ENCODE results near the gene FRRS1L.

The FRRS1L gene, protein sequence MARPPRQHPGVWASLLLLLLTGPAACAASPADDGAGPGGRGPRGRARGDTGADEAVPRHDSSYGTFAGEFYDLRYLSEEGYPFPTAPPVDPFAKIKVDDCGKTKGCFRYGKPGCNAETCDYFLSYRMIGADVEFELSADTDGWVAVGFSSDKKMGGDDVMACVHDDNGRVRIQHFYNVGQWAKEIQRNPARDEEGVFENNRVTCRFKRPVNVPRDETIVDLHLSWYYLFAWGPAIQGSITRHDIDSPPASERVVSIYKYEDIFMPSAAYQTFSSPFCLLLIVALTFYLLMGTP

DNA sequence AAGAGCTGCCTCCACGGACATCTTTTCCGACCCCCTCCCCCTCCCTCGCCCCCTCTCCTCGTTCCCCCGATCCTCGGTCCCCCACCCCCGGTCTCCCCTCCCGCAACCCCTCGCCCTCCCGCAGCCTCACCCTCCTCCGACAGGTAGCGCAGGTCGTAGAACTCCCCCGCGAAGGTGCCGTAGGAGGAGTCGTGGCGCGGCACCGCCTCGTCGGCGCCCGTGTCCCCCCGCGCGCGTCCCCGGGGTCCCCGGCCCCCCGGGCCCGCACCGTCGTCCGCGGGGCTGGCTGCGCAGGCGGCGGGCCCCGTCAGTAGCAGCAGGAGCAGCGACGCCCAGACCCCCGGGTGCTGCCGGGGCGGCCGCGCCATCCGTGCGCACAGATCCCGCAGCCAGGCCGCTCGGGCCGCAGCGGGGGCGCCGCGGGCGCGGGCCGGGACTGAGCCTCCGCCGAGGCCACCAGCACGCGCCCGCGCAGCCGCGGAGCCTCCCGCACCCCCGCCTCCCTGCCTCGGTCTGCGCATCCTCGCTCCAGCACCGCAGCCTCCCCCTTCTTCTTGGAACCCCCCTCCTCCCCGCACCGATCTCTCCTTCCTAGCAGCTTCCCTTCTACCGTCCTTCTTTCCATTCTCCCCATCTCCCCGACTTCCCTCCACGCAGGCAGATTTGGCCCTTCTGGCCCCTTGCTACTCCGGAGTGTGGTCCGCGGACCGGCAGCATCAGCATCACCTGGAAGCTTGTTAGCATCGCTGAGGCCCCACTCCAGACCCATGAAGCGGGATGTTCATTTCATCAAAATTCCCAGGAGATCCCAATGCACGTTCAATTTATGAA, at the start of gene FRRS1L:
TSS of gene FRRS1L (minus strand) at position 479 of the 831 bp plus-strand sequence. CDS start at position 368, 111 bp downstream.
- H3K27ac ChIP-seq, result no peak within 1 kb of the TSS
- TF ChIP-seq ZFX (IDR thresholded peaks at IDR 0.05) (no peak), CTCF (conservative IDR thresholded peaks at IDR 0.05) (no peak)

GRCh38 chr9:109214414-109214813, 47.4 kb upstream of the FRRS1L start:
- peak overlapping the region; percentile 27; the same call in 1 of the 2 replicates for H3K27ac ChIP-seq
- no peak for TF ChIP-seq CTCF (conservative IDR thresholded peaks at IDR 0.05)
- TF ChIP-seq ZFX (IDR thresholded peaks at IDR 0.05), result no peak

GRCh38 chr9:109213285-109214121, 46.5 kb upstream of the FRRS1L start:
- peak overlapping the region; percentile 75 for H3K27ac ChIP-seq
- TF ChIP-seq ZFX (IDR thresholded peaks at IDR 0.05) (no peak), CTCF (conservative IDR thresholded peaks at IDR 0.05) (no peak)

DNA sequence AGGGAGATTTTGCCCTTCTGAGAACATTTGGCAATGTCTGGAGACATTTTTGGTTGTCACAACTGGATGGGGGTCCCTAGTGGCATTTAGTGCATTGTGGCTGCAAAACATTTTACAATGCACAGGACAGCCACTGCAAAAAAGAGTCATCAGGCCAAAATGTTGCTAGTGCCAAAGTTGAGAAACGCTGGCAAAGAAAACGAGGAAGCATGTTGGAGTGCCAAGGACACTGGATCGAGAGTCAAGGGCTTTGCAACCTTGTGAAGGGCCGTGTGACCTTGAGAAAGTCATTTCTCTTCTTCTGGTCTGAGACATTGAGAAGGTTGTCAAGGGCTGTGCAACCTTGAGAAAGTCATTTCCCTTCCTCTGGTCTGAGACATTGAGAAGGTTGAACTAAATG, 45.7 kb upstream of the FRRS1L start:
- H3K27ac ChIP-seq, result peak overlapping the region; percentile 75; the same call in 1 of the 2 replicates
- TF ChIP-seq ZFX (IDR thresholded peaks at IDR 0.05) (no peak), CTCF (conservative IDR thresholded peaks at IDR 0.05) (no peak)

- H3K27ac ChIP-seq, result no peak overlapping the region
- TF ChIP-seq CTCF (conservative IDR thresholded peaks at IDR 0.05), result no peak
- TF ChIP-seq ZFX (IDR thresholded peaks at IDR 0.05), result no peak
Observed at GRCh38 chr9:109206670-109207069, 39.6 kb upstream of the FRRS1L start.

DNA sequence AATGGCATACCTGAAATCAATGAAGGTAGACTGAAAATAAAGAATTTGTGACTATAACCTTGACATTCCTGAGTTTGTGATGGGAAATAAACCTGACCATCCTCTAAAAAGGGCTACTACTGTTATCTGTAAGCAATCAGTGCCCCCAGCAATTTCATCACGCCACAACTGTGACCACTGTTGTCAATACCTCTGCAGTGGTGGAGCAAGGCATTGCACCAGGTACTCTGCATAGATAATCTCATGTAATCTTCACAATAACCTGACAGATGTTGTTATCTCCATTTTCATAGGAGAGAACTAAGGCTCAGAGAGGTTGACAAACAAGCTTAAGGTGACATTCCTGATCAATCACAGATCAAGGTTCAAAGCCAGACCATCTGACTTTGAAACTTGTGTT, 38.5 kb upstream of the FRRS1L start:
- H3K27ac ChIP-seq, result no peak overlapping the region
- TF ChIP-seq CTCF (conservative IDR thresholded peaks at IDR 0.05), result no peak
- no peak for TF ChIP-seq ZFX (IDR thresholded peaks at IDR 0.05)

Data from C4-2B (cell line).